MM.1S (cell line): ENCODE data around the gene SLC35F3.

Experiments
- EZH2 ChIP-seq: fragments of 300-600 bp; sonication (generic); optimal IDR thresholded peaks from 2 replicates; pipeline ENCODE3; 2017; ENCODE audit warnings: low read depth, mild to moderate bottlenecking, antibody characterized with exemption, low read length, mixed read lengths
- EZH2phosphoT487 ChIP-seq: fragments of 300-600 bp; sonication (generic); IDR thresholded peaks from 2 replicates; pipeline ENCODE4 v1.6.1; 2018; ENCODE audit warnings: antibody characterized with exemption, low read length
- TF ChIP-seq, protein P1 (sequence below): fragments of 300-600 bp; sonication (generic); IDR thresholded peaks from 2 replicates; pipeline ENCODE4 v1.5.1; 2016; ENCODE audit warnings: antibody characterized with exemption, low read length, mixed read lengths

DNA sequence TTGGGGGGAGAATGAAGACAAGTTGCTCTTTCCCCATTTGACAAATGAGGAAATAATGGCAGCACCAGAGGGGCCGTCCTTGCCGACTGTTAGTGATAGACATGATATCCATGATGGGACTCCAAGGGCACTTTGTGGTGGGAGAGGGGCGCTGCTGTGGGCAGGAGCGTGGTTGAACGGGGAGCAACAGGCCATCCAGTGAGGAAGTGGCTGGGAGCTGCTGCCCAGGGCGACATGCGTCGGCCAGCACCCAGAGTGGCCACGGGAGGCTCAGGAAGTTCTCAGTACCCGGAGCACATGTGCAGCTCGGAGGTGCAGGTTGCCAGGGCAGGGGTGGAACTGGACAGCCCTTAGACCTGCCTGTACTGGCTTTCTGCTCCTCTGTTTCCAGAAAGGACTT, 71.0 kb downstream of the SLC35F3 start:
- no peak for TF ChIP-seq EZH2
- TF ChIP-seq, protein P1, sequence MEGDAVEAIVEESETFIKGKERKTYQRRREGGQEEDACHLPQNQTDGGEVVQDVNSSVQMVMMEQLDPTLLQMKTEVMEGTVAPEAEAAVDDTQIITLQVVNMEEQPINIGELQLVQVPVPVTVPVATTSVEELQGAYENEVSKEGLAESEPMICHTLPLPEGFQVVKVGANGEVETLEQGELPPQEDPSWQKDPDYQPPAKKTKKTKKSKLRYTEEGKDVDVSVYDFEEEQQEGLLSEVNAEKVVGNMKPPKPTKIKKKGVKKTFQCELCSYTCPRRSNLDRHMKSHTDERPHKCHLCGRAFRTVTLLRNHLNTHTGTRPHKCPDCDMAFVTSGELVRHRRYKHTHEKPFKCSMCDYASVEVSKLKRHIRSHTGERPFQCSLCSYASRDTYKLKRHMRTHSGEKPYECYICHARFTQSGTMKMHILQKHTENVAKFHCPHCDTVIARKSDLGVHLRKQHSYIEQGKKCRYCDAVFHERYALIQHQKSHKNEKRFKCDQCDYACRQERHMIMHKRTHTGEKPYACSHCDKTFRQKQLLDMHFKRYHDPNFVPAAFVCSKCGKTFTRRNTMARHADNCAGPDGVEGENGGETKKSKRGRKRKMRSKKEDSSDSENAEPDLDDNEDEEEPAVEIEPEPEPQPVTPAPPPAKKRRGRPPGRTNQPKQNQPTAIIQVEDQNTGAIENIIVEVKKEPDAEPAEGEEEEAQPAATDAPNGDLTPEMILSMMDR = no peak
- no peak for TF ChIP-seq EZH2phosphoT487
